GM23248 (cell line): ENCODE measurements around the gene GALNT12. TPM values are rescaled to one million over a fixed set of nuclear protein-coding genes. Genes with fewer than 3 reads are reported as not detected.
A peak's percentile ranks its signal among the peaks of the same experiment; 100 is the strongest.

Experiments used
- DNase-seq: peaks from one replicate; pipeline ENCODE4 v3.0.0-alpha.2; 2015
- H2AFZ ChIP-seq: fragments of 200-600 bp; sonication (generic); 2 replicates; pipeline ENCODE4 v1.6.1; 2016; ENCODE audit warnings: antibody characterized with exemption
- H3F3A ChIP-seq: fragments of 200-600 bp; sonication (generic); 2 replicates; pipeline ENCODE4 v1.6.1; 2016; ENCODE audit warnings: mild to moderate bottlenecking, antibody characterized with exemption, mixed run types; ENCODE audit not compliant: insufficient read depth
- H3K27ac ChIP-seq: fragments of 200-600 bp; sonication (generic); 2 replicates; pipeline ENCODE4 v1.5.1; 2016; ENCODE audit warnings: mild to moderate bottlenecking
- H3K27me3 ChIP-seq: fragments of 200-600 bp; sonication (generic); replicated peaks from 2 replicates; pipeline ENCODE4 v1.6.1; 2016; ENCODE audit warnings: mild to moderate bottlenecking; ENCODE audit not compliant: insufficient read depth
- H3K36me3 ChIP-seq: fragments of 200-600 bp; sonication (generic); 2 replicates; pipeline ENCODE4 v1.6.1; 2016; ENCODE audit warnings: low read depth, mild to moderate bottlenecking
- H3K4me1 ChIP-seq: fragments of 200-600 bp; sonication (generic); 2 replicates; pipeline ENCODE4 v1.6.1; 2016; ENCODE audit warnings: mild to moderate bottlenecking; ENCODE audit not compliant: insufficient read depth
- H3K4me2 ChIP-seq: fragments of 200-600 bp; sonication (generic); one replicate; pipeline ENCODE4 v1.6.1; 2016; ENCODE audit warnings: mild to moderate bottlenecking; ENCODE audit not compliant: unreplicated experiment
- H3K4me3 ChIP-seq: fragments of 200-600 bp; sonication (generic); 2 replicates; pipeline ENCODE4 v1.5.1; 2016; ENCODE audit warnings: mild to moderate bottlenecking
- H3K79me2 ChIP-seq: fragments of 200-600 bp; sonication (generic); 2 replicates; pipeline ENCODE4 v1.6.1; 2016; ENCODE audit warnings: mild to moderate bottlenecking; ENCODE audit not compliant: insufficient read depth
- H3K9ac ChIP-seq: fragments of 200-600 bp; sonication (generic); 2 replicates; pipeline ENCODE4 v1.6.1; 2016; ENCODE audit warnings: mild to moderate bottlenecking
- H3K9me2 ChIP-seq: fragments of 200-600 bp; sonication (generic); 2 replicates; pipeline ENCODE4 v1.6.1; 2016; ENCODE audit warnings: mixed run types, mild to moderate bottlenecking, moderate library complexity; ENCODE audit not compliant: insufficient read depth
- H3K9me3 ChIP-seq: fragments of 200-600 bp; sonication (generic); one replicate; pipeline ENCODE4 v1.6.1; 2017; ENCODE audit warnings: low read depth
- H4K20me1 ChIP-seq: fragments of 200-600 bp; sonication (generic); 2 replicates; pipeline ENCODE4 v1.6.0; 2016; ENCODE audit not compliant: insufficient read depth
- EZH2 ChIP-seq: fragments of 200-600 bp; sonication (generic); IDR thresholded peaks from 2 replicates; pipeline ENCODE4 v1.6.1; 2018; ENCODE audit warnings: antibody characterized with exemption, mild to moderate bottlenecking; ENCODE audit not compliant: insufficient read depth, poor library complexity, severe bottlenecking
- EZH2phosphoT487 ChIP-seq: fragments of 200-600 bp; sonication (generic); IDR thresholded peaks from 2 replicates; pipeline ENCODE4 v1.6.1; 2018; ENCODE audit warnings: antibody characterized with exemption, moderate library complexity, mild to moderate bottlenecking, low read depth; ENCODE audit not compliant: insufficient read depth
- WGBS, 2 experiments: methylation state at CpG; one replicate each; pipeline ENCODE4 v1.1.6; 2015 to 2017; ENCODE audit warnings: low lambda C conversion rate in 2 of 2, low coverage in 1 of 2; ENCODE audit errors: missing lambda C conversion rate in 2 of 2; 5-methylcytosine and 5-hydroxymethylcytosine counted together
- in situ Hi-C: fragments of 300-500 bp; cut with MboI; formaldehyde crosslinking; loops from 2 replicates; pipeline ENCODE4 v1.15.0; 2020
- polyA plus RNA-seq: library from polyadenylated mRNA; unstranded; fragments of >200 nt; fragmentation: Nextera tagmentation; extraction: Ambion mirVana; gene quantifications from 2 replicates; pipeline ENCODE4 v1.2.1, GENCODE V29; 2016
- total RNA-seq: library from RNA; depleted of rRNA; stranded (reverse); fragments of >200 nt; shearing (Covaris generic); gene quantifications from 2 replicates; pipeline ENCODE4 v1.2.3, GENCODE V29; 2014

Gene GALNT12
- total and polyA plus RNA-seq, 2 experiments from 2014 or later, result 0.74 to 10.1 TPM

- no peak overlapping the region for H3K4me3 ChIP-seq
- no peak overlapping the region for H3K9ac ChIP-seq
- no peak overlapping the region for H3K27ac ChIP-seq
- H3K36me3 ChIP-seq, result peaks cover 10% of the 10 kb centered on the region; the same call in 1 of the 2 replicates
- peak; percentile 18 for DNase-seq
- no peaks in the 10 kb centered on the region for H3K9me3 ChIP-seq
- H2AFZ ChIP-seq, result no peak overlapping the region
- WGBS, 2 experiments, result 92 to 100% methylated on average over 2 of the region's 2 CpGs
- in situ Hi-C loops, result no loop called here
- H3K79me2 ChIP-seq, result no peaks in the 10 kb centered on the region
- H3F3A ChIP-seq, result no peaks in the 10 kb centered on the region
- H4K20me1 ChIP-seq, result no peaks in the 10 kb centered on the region
- no peaks in the 10 kb centered on the region for H3K4me1 ChIP-seq
- H3K4me2 ChIP-seq, result no peak overlapping the region
- TF ChIP-seq EZH2, result no peak
- no peak for TF ChIP-seq EZH2phosphoT487
- H3K27me3 ChIP-seq, result no peaks in the 10 kb centered on the region
- H3K9me2 ChIP-seq, result no peaks in the 10 kb centered on the region
Observed at GRCh38 chr9:98766586-98766985, 40.9 kb upstream of the GALNT12 start.

- Histone ChIP-seq H3K27me3 (no peaks in the 10 kb centered on the region), H3K4me3 (no peak overlapping the region), H3K9me2 (no peaks in the 10 kb centered on the region), H3K36me3 (peaks cover 10% of the 10 kb centered on the region; the same call in 1 of the 2 replicates), H3F3A (no peaks in the 10 kb centered on the region), H2AFZ (no peak overlapping the region), H3K4me1 (no peaks in the 10 kb centered on the region), H4K20me1 (no peaks in the 10 kb centered on the region), H3K27ac (no peak overlapping the region), H3K4me2 (no peak overlapping the region), H3K9ac (no peak overlapping the region), H3K79me2 (no peaks in the 10 kb centered on the region), H3K9me3 (no peaks in the 10 kb centered on the region)
- TF ChIP-seq EZH2phosphoT487 (no peak), EZH2 (no peak)
- DNase-seq, result no peak
- 94 to 96% methylated on average over 3 of the region's 3 CpGs for WGBS, 2 experiments
- in situ Hi-C loops, result no loop called here
Observed at GRCh38 chr9:98767196-98767595, 40.3 kb upstream of the GALNT12 start.

- no peaks in the 10 kb centered on the region for H4K20me1 ChIP-seq
- WGBS, 2 experiments, result 97 to 98% methylated on average over 7 of the region's 7 CpGs
- no peak overlapping the region for H2AFZ ChIP-seq
- no peak for TF ChIP-seq EZH2phosphoT487
- H3K27me3 ChIP-seq, result no peaks in the 10 kb centered on the region
- H3K9me2 ChIP-seq, result no peaks in the 10 kb centered on the region
- no peaks in the 10 kb centered on the region for H3K79me2 ChIP-seq
- H3K4me1 ChIP-seq, result no peaks in the 10 kb centered on the region
- no peak overlapping the region for H3K4me2 ChIP-seq
- no peak overlapping the region for H3K27ac ChIP-seq
- no peaks in the 10 kb centered on the region for H3K9me3 ChIP-seq
- H3K36me3 ChIP-seq, result peaks cover 14% of the 10 kb centered on the region; the same call in 1 of the 2 replicates
- no peak overlapping the region for H3K4me3 ChIP-seq
- H3F3A ChIP-seq, result no peaks in the 10 kb centered on the region
- DNase-seq, result no peak
- in situ Hi-C loops, result no loop called here
- H3K9ac ChIP-seq, result no peak overlapping the region
Observed at GRCh38 chr9:98767915-98768314, 39.6 kb upstream of the GALNT12 start.

GRCh38 chr9:98768344-98768743 lies 39.1 kb upstream of the GALNT12 start:
- Histone ChIP-seq H3K4me2 (no peak overlapping the region), H3K79me2 (no peaks in the 10 kb centered on the region), H3K4me1 (no peaks in the 10 kb centered on the region), H3K27me3 (no peaks in the 10 kb centered on the region), H3K4me3 (no peak overlapping the region), H4K20me1 (no peaks in the 10 kb centered on the region), H3K9me2 (no peaks in the 10 kb centered on the region), H3K9me3 (no peaks in the 10 kb centered on the region), H2AFZ (no peak overlapping the region), H3K27ac (no peak overlapping the region), H3K9ac (no peak overlapping the region), H3F3A (no peaks in the 10 kb centered on the region), H3K36me3 (peaks cover 19% of the 10 kb centered on the region; the same call in 1 of the 2 replicates)
- no peak for TF ChIP-seq EZH2
- no peak for TF ChIP-seq EZH2phosphoT487
- in situ Hi-C loops, result no loop called here
- DNase-seq, result no peak
- WGBS, 2 experiments, result 98 to 99% methylated on average over 9 of the region's 9 CpGs

GRCh38 chr9:98770717-98771116 lies 36.8 kb upstream of the GALNT12 start:
- 97% methylated on average over 10 of the region's 10 CpGs for WGBS, 2 experiments
- Histone ChIP-seq H2AFZ (no peak overlapping the region), H3K9me2 (no peaks in the 10 kb centered on the region), H3K9me3 (no peaks in the 10 kb centered on the region), H3F3A (no peaks in the 10 kb centered on the region), H3K9ac (no peak overlapping the region), H3K79me2 (no peaks in the 10 kb centered on the region), H3K4me1 (no peaks in the 10 kb centered on the region), H4K20me1 (no peaks in the 10 kb centered on the region), H3K36me3 (peaks cover 22% of the 10 kb centered on the region; the same call in 1 of the 2 replicates), H3K4me3 (no peak overlapping the region), H3K27me3 (no peaks in the 10 kb centered on the region), H3K27ac (no peak overlapping the region), H3K4me2 (no peak overlapping the region)
- TF ChIP-seq EZH2 (no peak), EZH2phosphoT487 (no peak)
- in situ Hi-C loops, result loop anchor here (5.0 kb wide), 1 partner anchor 453 kb away; no protein-coding TSS in a partner anchor
- DNase-seq, result no peak
